HepG2 (cell line): Measurements from ENCODE around the gene ENO1. TPM values are rescaled to one million over a fixed set of nuclear protein-coding genes. Genes with fewer than 3 reads are reported as not detected.
A peak's percentile ranks its signal among the peaks of the same experiment; 100 is the strongest.

Experiments used
- AFF4 ChIP-seq: sonication (generic); formaldehyde crosslinking; IDR thresholded peaks from 2 replicates; pipeline ENCODE4 v1.4.0; 2020; ENCODE audit warnings: missing genetic modification reagents
- ATF3 ChIP-seq: sonication (generic); formaldehyde crosslinking; IDR thresholded peaks from 2 replicates; pipeline ENCODE4 v1.4.0; 2020; ENCODE audit warnings: missing genetic modification reagents
- GZF1 ChIP-seq: sonication (generic); formaldehyde crosslinking; IDR thresholded peaks from 2 replicates; pipeline ENCODE4 v1.5.1; 2020; ENCODE audit warnings: mild to moderate bottlenecking, missing genetic modification reagents
- HMG20B ChIP-seq: conservative IDR thresholded peaks from 2 replicates; pipeline ENCODE4 v1.6.1; 2016; ENCODE audit warnings: missing genetic modification reagents, missing compliant biosample characterization
- IRF1 ChIP-seq: sonication (generic); formaldehyde crosslinking; IDR thresholded peaks from 2 replicates; pipeline ENCODE4 v1.4.0; 2020; ENCODE audit warnings: low read depth, mild to moderate bottlenecking, missing genetic modification reagents
- NR2F2 ChIP-seq: IDR thresholded peaks from 2 replicates; pipeline ENCODE4 v1.6.1; 2012; ENCODE audit warnings: low read depth, inconsistent platforms, borderline replicate concordance
- PAWR ChIP-seq: sonication (generic); formaldehyde crosslinking; IDR thresholded peaks from 2 replicates; pipeline ENCODE4 v1.4.0; 2020; ENCODE audit warnings: missing genetic modification reagents, mild to moderate bottlenecking, borderline replicate concordance
- RFX5 ChIP-seq: IDR thresholded peaks from 2 replicates; pipeline ENCODE4 v1.6.1; 2011; ENCODE audit warnings: low read depth, low read length, improper control_type of control experiment
- SMAD1 ChIP-seq: sonication (generic); formaldehyde crosslinking; IDR thresholded peaks from 2 replicates; pipeline ENCODE4 v1.4.0; 2020; ENCODE audit warnings: missing genetic modification reagents, low read depth, mild to moderate bottlenecking, borderline replicate concordance
- SPEN ChIP-seq: sonication (generic); formaldehyde crosslinking; IDR thresholded peaks from 2 replicates; pipeline ENCODE4 v1.5.1; 2020; ENCODE audit warnings: low read depth, mild to moderate bottlenecking, missing genetic modification reagents
- TCF7 ChIP-seq: sonication (generic); IDR thresholded peaks from 2 replicates; pipeline ENCODE4 v1.6.1; 2016; ENCODE audit warnings: antibody characterized with exemption, low read depth
- ZBTB14 ChIP-seq: sonication (generic); formaldehyde crosslinking; IDR thresholded peaks from 2 replicates; pipeline ENCODE4 v1.4.0; 2020; ENCODE audit warnings: missing genetic modification reagents
- ZFYVE20 ChIP-seq: sonication (generic); formaldehyde crosslinking; IDR thresholded peaks from 2 replicates; pipeline ENCODE4 v1.8.0; 2023; ENCODE audit warnings: low read depth, mild to moderate bottlenecking, moderate library complexity, missing genetic modification reagents, borderline replicate concordance
- ZMAT5 ChIP-seq: sonication (generic); formaldehyde crosslinking; IDR thresholded peaks from 2 replicates; pipeline ENCODE4 v1.5.0; 2020; ENCODE audit warnings: mild to moderate bottlenecking, low read depth, missing genetic modification reagents, borderline replicate concordance
- ZNF136 ChIP-seq: sonication (generic); formaldehyde crosslinking; IDR thresholded peaks from 2 replicates; pipeline ENCODE4 v1.8.1; 2022; ENCODE audit warnings: low read depth, mild to moderate bottlenecking, moderate library complexity, missing genetic modification reagents
- ZNF18 ChIP-seq: sonication (generic); formaldehyde crosslinking; IDR thresholded peaks from 2 replicates; pipeline ENCODE4 v1.8.0; 2022; ENCODE audit warnings: mild to moderate bottlenecking, missing genetic modification reagents; ENCODE audit not compliant: insufficient replicate concordance
- ZNF451 ChIP-seq: sonication (generic); formaldehyde crosslinking; IDR thresholded peaks from 2 replicates; pipeline ENCODE4 v1.5.0; 2020; ENCODE audit warnings: mild to moderate bottlenecking, missing genetic modification reagents
- ZNF549 ChIP-seq: sonication (generic); formaldehyde crosslinking; IDR thresholded peaks from 2 replicates; pipeline ENCODE4 v1.5.0; 2020; ENCODE audit warnings: missing genetic modification reagents
- polyA plus RNA-seq, 8 experiments: library from polyadenylated mRNA; depleted of rRNA in 3 of 8; stranded (reverse) in 7 of 8; unstranded in 1 of 8; fragments of >200 nt; fragmentation: Illumina TruSeq in 4 of 8; extraction: Trizol in 4 of 8; gene quantifications; 2 replicates each; pipeline versions ENCODE4 v1.2.1 to v1.2.3, GENCODE V29; 2011 to 2016; ENCODE audit warnings: low read depth in 4 of 8, missing spikeins in 1 of 8, mixed read lengths in 1 of 8; ENCODE audit not compliant: insufficient read depth in 1 of 8
- total RNA-seq, 5 experiments: library from RNA; depleted of rRNA; stranded (reverse); fragments of >200 nt; fragmentation: Illumina TruSeq; extraction: Trizol; gene quantifications; 2 replicates each; pipeline ENCODE4 v1.2.3, GENCODE V29; 2016; ENCODE audit warnings: low read depth in 1 of 5

The ENO1 gene
- total and polyA plus RNA-seq, 2 of the 13 experiments (the other 11 are each of a cell fraction or from before 2014, with no cell fraction given): 1,559 to 3,103 TPM

GRCh38 chr1:8848663-8849386 lies 29.7 kb downstream of the ENO1 start (continued):
- peak; percentile 70 for TF ChIP-seq ZNF18 (CRISPR knock-in tag)
- TF ChIP-seq ZFYVE20: no peak
- no peak for TF ChIP-seq NR2F2
- no peak for TF ChIP-seq IRF1 (CRISPR knock-in tag)
- TF ChIP-seq RFX5: no peak
- TF ChIP-seq ZNF549: no peak
- TF ChIP-seq ZMAT5 (CRISPR knock-in tag): no peak
- no peak for TF ChIP-seq SMAD1 (CRISPR knock-in tag)
- no peak for TF ChIP-seq AFF4 (CRISPR knock-in tag)
- no peak for TF ChIP-seq ZNF136 (CRISPR knock-in tag)
- no peak for TF ChIP-seq TCF7
- 0 out of 2 replicates have a peak, but pooled peaks have one; percentile 15 for TF ChIP-seq ZNF451 (CRISPR knock-in tag)
- peak; percentile 60; the same call in 1 of the 2 replicates for TF ChIP-seq GZF1 (CRISPR knock-in tag)
- no peak for TF ChIP-seq HMG20B (CRISPR knock-in tag)
- no peak for TF ChIP-seq PAWR (CRISPR knock-in tag)
- 0 out of 2 replicates have a peak, but pooled peaks have one; percentile 26 for TF ChIP-seq SPEN
- peak; percentile 34; the same call in 1 of the 2 replicates for TF ChIP-seq ATF3 (CRISPR knock-in tag)
- TF ChIP-seq ZBTB14 (CRISPR knock-in tag): no peak
